GM18951 (cell line): Measurements from ENCODE around the gene MS4A18.
"Not testable (repeated sequence)": the region's sequence is repeated elsewhere in the genome, so short reads cannot be mapped to it uniquely, and the experiment has no call there.

Experiments used
- POLR2A ChIP-seq: IDR thresholded peaks from 4 replicates; pipeline ENCODE4 v1.6.1; 2011; ENCODE audit warnings: mild to moderate bottlenecking; ENCODE audit not compliant: insufficient read length, insufficient read depth; ENCODE audit errors: extremely low read depth
- in situ Hi-C: fragments of 300-500 bp; cut with MboI; formaldehyde crosslinking; loops from one replicate; pipeline ENCODE4 v1.12.0; 2022; ENCODE audit warnings: low sequenced_read_pairs, mixed read lengths, inconsistent platforms; ENCODE audit not compliant: unreplicated experiment

The MS4A18 gene

GRCh38 chr11:60711276-60711675 is 13.2 kb upstream of the MS4A18 start:
- in situ Hi-C loops = no loop called here
- TF ChIP-seq POLR2A = no peak

DNA sequence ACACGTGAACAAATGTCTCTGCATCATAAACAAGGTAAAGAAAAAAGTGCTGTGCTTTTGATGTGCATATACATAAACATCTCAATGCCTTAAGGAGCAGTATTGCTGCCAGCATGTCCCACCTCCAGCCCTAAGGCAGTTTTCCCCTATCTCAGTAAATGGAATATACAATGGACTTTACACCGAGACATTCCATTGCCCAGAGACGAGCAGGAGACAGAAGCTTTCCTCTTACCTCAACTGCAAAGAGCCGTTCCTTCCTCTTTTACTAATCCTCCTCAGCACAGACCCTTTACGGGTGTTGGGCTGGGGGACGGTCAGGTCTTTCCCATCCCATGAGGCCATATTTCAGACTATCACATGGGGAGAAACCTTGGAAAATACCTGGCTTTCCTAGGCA is 11.1 kb upstream of the MS4A18 start:
- in situ Hi-C loops = not testable (repeated sequence)

GRCh38 chr11:60717956-60718355 is 6.6 kb upstream of the MS4A18 start:
- TF ChIP-seq POLR2A = no peak
- in situ Hi-C loops = no loop called here

- in situ Hi-C loops = no loop called here
- TF ChIP-seq POLR2A = no peak
These were observed 5.8 kb upstream of the MS4A18 start for GRCh38 chr11:60718524-60719316.

DNA sequence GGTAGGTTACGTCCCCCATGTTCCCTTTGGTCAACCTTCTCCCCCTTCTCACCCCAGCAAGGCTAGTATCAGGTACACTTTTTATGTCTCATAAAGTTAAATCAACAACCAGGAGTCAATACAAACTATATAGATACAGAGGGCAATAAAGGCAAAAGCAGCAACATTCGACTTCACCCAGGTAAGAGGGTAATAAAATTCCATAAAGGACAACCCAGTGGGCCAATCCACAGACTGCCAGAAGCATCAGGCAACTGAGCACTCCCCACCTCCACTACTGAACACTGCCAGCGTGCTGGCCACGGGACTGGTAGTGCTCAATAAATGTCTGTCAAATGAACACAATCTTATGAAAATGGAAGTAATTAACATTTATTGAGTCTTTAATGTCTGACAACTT is 5.1 kb upstream of the MS4A18 start:
- in situ Hi-C loops = no loop called here
- no peak for TF ChIP-seq POLR2A

GRCh38 chr11:60720460-60720859 is 4.1 kb upstream of the MS4A18 start:
- in situ Hi-C loops = no loop called here

DNA sequence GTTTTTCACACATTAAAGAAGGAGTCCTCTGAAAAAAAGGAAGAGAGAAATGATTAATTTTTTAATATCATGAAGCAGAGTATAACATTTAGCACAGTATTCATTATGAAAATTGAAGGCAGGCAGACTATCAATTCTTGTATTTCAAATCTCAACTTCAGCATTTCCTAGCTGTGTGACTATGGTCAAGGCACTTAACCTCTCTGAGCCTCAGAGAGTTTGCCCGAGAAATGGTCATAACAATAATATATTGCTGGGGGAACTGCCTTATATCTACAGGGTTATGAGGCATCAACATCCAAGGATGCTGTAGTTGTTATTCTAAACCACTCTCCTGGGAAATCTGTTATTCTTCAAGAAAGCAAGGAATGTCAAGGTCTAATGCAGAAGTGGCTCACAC is 1.1 kb downstream of the MS4A18 start:
- in situ Hi-C loops = no loop called here
- no peak for TF ChIP-seq POLR2A

More at GRCh38 chr11:60720460-60720859, 4.1 kb upstream of the MS4A18 start:
- TF ChIP-seq POLR2A = no peak

GRCh38 chr11:60731586-60731985 is 7.1 kb downstream of the MS4A18 start:
- in situ Hi-C loops = no loop called here
- TF ChIP-seq POLR2A = no peak

GRCh38 chr11:60734279-60734678 is 9.8 kb downstream of the MS4A18 start:
- in situ Hi-C loops = no loop called here
- no peak for TF ChIP-seq POLR2A

GRCh38 chr11:60739114-60739513 is 14.6 kb downstream of the MS4A18 start:
- TF ChIP-seq POLR2A = no peak
- in situ Hi-C loops = no loop called here

- TF ChIP-seq POLR2A = no peak
- in situ Hi-C loops = no loop called here
These were observed 16.1 kb downstream of the MS4A18 start for GRCh38 chr11:60740573-60740972.

DNA sequence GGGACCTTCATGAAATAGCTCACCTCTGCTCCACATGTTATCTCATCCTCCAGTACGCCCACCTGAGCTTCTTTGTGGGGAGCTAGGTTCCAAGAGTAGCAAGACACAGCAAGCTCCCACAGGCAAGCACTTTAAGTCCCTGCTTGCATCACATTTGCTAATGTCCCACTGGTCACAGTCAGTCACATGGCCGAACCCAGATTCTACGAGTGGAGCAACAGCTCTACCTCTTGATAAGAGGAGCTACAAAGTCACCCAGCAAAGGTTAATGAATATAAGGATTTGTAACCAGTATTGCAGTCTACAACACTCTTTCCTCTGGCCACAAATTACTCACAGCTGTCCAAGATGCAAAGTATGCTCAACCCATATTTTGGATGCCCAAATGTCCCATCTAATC is 16.9 kb downstream of the MS4A18 start:
- TF ChIP-seq POLR2A = no peak
- in situ Hi-C loops = no loop called here

- TF ChIP-seq POLR2A = no peak
- in situ Hi-C loops = no loop called here
These were observed 18.5 kb downstream of the MS4A18 start for GRCh38 chr11:60743058-60743457.

DNA sequence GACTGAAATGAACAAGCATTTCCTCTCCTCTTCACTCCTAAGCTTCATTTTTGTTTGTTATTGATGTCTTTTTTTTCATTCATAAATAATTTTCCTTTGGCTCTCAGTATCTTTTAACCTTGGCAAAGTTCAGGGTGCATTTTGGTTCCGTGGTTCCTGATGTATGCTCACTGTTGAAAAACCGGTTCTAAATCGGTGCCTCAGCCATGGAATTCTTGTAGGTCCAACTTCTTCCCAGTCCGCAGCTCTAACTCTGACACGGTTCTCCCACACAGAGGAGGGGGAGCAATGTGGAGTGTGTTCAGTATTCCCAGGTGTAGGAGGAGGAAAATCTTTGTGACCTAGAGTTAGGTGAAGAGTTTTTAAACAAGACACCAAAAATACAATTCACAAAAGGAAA is 19.6 kb downstream of the MS4A18 start:
- in situ Hi-C loops = no loop called here
- no peak for TF ChIP-seq POLR2A

GRCh38 chr11:60747359-60747873 is 22.9 kb downstream of the MS4A18 start:
- in situ Hi-C loops = no loop called here
- TF ChIP-seq POLR2A = no peak

DNA sequence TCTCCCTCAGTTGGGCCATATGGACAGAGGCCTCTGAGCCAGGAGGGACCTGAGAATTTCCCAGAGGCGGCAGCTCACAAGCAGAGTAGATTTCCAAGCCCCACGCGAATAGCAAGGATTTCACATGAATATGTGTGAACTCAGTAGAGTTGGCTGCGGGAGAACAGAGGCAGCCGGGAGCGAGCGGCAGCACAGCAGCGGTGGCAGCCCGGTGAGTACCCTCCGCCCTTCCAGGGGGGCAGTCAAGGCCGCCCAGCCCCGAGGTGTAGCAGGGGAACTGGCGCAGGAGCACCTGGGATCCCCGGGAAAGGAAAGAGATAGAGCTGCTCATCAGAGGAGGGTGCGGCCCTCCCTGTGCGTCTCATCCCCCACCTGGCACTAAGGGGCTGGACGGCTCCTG is 23.7 kb downstream of the MS4A18 start:
- in situ Hi-C loops = no loop called here
- no peak for TF ChIP-seq POLR2A
